Vein endothelial cell (primary cell): ENCODE data around the gene NOP9. TPM values are rescaled to one million over a fixed set of nuclear protein-coding genes. Genes with fewer than 3 reads are reported as not detected.

Experiments
- small RNA-seq: library from RNA; depleted of rRNA; stranded (forward); fragments of <200 nt; gene quantifications from one replicate; pipeline ENCODE3, GENCODE V24; 2012
- total RNA-seq: library from RNA; depleted of rRNA; stranded (reverse); fragments of >200 nt; gene quantifications from 2 replicates; pipeline ENCODE4 v1.2.3, GENCODE V29; 2012

The NOP9 gene, protein sequence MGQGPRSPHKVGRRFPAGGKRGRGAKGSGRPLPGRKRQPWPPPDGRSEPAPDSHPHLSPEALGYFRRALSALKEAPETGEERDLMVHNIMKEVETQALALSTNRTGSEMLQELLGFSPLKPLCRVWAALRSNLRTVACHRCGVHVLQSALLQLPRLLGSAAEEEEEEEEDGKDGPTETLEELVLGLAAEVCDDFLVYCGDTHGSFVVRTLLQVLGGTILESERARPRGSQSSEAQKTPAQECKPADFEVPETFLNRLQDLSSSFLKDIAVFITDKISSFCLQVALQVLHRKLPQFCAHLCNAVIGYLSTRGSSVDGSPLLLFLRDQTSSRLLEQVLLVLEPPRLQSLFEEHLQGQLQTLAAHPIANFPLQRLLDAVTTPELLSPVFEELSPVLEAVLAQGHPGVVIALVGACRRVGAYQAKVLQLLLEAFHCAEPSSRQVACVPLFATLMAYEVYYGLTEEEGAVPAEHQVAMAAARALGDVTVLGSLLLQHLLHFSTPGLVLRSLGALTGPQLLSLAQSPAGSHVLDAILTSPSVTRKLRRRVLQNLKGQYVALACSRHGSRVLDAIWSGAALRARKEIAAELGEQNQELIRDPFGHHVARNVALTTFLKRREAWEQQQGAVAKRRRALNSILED
- 32.3 and 34.9 TPM in 2 replicates for total RNA-seq

DNA sequence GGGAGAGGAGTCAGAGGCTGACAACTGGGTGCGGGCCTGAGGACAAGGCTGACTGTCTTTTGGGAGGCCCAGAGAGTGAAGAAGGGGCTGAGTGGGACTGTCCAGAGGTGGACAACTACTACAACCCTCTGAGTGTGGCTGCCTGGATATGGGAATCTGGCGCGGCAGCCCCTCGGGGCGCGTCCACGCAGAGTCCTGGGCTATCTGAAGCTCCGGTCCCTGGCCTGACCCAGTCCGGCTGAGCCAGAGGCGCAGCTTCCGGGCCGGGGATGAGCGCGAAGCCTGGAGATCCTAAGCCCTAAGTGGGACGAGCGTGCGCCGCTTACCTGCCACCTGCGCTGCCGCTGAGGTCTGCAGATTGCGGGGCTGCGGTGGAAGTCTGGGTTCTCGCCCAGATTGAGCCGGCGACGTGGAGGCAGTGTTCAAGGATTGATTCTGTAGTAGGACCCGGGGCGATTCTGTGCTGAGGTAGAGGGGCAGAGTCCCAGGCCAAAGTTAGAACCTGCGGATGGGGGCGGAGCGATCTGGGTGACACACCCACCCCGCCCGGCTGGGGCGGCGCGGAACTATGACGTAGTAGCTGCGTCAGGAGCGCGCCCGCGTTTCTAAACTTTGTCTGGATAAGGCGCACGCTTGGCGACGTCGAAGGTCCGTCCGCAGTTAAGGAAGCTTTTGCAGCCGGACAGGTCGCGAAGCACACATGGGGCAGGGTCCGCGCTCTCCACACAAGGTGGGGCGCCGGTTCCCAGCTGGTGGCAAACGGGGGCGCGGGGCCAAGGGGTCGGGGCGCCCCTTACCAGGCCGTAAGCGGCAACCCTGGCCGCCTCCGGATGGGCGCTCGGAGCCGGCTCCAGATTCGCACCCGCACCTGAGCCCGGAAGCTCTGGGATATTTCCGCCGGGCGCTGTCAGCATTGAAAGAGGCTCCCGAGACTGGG, at the start of gene NOP9, which contains the start of gene DHRS1:
NOP9 (plus strand) TSS at position 596 of the 937 bp plus-strand sequence; CDS start at position 701, 105 bp downstream.
DHRS1 (minus strand) TSS at position 526 of the 937 bp plus-strand sequence. CDS start 674 bp downstream, outside the sequence.

DNA sequence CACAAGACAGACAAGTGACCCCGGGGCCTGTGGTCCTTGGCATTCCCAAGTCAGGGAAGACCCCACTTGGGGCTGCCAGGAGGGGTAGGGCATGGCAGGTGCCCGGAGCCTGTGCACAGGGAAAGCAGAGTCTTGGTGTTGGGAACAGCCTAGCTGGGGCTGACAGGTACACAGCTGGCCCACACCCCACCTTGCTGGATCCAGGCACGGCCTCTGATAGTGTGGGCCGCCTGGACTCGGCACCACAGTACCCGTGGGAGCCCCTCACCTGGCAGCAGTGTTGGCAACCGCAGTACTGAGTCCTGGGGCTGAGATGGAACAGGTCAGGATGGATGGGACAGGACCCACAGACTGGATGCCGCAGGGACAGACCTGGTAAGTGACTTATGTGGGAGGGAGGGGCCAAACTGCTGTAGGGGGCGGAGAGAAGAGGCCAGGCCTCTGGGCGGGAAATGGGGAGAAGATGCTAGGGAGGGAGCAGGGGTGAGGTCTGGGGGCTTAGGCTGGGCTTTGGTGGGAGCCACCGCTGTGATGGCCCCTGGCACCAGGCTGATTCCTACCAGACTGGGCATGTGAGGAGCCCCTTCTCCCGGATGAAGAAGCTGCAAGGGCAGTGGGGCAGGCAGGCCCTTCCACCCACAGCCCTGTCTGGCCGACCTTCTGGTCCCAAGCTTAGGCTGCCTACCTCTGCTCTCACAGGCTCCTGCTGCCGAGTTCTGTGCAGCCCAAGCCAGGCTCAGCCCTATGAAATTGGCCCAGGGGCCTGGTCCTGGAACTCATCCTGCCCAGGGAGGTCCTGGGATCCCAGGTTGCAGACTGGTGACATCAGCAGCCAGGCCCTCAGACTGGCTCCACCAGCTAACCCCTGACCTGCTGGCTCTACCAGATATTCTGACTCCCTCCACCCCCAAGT, 36.6 kb upstream of the NOP9 start, which contains the start of gene TGM1:
TGM1 (minus strand) TSS at position 357 of the 913 bp plus-strand sequence. CDS start 825 bp downstream, outside the sequence.

DNA sequence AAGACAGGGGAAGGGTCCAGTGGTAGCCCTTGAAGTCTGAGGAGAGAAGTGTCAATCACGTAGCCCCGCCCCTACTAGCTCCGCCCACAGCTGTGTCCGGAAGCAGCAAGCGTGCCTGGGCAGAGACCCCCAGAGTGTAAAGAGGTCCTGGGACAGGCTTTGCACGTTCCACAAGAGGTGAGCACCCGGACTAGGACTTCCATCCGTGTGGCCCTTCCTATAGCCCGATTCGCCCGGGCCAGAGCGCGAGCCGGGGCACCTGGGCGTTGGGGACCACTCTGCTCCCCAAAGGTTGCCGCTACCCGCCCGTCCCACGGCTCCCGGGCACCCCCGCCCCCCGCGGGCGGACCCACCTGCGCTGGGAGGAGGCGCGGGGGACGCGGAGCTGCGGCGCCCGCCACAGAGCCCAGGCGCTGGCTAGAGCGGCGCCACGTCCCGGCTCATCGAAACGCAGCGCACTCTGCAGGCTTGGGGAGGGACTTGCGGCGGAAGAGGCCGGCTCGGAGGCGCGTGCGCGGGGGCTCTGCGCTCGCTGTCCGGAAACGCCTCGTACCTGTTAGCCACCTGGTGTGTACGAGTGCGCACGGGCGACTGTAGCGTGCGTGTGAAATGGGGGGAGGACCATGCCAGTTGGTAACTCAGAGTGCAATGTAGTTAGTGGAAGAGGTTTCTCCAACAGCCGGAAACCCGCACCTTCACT, 28.4 kb upstream of the NOP9 start, which contains the start of gene RABGGTA:
RABGGTA (minus strand) TSS at position 464 of the 700 bp plus-strand sequence. CDS start 482 bp downstream, outside the sequence.

DNA sequence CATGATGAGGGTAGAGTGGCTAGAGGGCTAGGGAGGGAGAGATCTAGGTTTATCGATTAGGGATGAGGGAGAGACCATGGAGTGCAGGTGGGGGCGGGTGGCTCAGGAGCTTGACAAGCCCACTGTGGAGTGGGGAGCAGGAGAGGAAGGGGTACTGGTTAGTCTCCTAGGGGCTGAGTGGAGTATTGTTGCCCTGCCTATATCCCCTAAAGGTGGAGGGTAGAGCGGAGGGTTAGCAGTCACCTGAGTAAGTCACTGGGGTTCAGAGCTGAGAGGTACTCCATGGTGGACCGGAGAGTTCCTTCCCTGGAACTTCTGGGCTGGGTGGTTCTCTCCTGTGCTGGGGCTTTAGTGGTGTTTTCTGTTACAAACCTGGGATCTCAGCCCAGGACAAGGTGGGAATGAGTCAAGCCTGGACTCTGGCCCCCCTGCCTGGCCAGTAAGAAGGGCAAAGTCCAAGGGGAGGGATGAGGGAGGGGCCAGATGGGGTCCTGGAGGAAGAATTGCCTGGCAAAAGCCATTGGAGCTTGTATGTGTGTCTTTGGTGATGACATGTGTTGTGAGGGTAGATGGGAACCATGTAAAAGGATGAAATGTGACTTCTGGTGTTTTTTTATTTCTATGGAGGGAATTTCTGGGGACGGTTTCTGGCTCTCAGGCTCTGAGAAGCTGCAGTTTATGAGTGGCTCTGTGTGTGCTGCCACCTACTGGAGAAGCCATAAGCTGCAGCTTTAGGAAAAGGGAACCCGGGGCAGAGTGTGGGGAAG, 8.1 kb downstream of the NOP9 start, which contains the start of gene CIDEB:
CIDEB (minus strand) TSS at position 403 of the 767 bp plus-strand sequence; CDS start at position 284, 119 bp downstream.

DNA sequence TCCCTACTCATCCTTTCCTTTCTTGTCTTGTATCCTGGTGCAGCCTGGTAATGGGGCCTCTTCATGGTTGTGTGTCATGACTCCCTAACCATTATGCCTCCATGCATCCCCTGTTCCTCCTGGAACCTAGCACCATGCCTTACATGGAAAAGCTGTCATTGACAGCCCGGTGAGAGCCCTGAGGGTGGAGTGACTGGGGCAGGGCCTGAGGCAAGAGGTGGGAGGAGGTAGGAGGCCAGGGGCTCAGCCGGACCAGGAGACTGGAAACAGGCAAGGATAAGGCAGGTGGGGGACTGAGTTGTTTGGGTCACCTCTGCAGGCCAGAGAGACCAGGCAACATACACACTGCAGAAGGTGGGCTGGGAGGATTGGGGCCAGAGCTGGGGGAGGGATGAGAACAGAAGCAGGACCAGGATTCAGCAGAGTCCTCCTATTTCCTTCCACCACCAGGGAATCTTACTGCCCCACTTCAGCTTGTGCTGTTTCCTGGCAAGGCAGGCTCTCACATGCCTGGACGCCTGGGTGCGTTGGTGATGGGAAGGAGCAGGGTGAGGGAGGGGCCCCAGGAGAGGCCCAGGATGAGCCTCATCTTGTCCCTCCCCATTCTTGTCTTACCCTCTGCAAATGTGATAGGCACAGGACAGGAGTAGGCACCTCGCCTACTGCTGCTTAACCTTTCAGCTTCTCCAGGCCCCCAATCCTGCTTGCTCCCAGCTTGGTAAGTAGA, 10.1 kb downstream of the NOP9 start, which contains the start of gene LTB4R2:
LTB4R2 (plus strand) TSS at position 603 of the 727 bp plus-strand sequence. CDS start 525 bp downstream, outside the sequence.

DNA sequence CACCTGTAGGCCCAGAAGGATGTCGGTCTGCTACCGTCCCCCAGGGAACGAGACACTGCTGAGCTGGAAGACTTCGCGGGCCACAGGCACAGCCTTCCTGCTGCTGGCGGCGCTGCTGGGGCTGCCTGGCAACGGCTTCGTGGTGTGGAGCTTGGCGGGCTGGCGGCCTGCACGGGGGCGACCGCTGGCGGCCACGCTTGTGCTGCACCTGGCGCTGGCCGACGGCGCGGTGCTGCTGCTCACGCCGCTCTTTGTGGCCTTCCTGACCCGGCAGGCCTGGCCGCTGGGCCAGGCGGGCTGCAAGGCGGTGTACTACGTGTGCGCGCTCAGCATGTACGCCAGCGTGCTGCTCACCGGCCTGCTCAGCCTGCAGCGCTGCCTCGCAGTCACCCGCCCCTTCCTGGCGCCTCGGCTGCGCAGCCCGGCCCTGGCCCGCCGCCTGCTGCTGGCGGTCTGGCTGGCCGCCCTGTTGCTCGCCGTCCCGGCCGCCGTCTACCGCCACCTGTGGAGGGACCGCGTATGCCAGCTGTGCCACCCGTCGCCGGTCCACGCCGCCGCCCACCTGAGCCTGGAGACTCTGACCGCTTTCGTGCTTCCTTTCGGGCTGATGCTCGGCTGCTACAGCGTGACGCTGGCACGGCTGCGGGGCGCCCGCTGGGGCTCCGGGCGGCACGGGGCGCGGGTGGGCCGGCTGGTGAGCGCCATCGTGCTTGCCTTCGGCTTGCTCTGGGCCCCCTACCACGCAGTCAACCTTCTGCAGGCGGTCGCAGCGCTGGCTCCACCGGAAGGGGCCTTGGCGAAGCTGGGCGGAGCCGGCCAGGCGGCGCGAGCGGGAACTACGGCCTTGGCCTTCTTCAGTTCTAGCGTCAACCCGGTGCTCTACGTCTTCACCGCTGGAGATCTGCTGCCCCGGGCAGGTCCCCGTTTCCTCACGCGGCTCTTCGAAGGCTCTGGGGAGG, 11.3 kb downstream of the NOP9 start, which contains the start of gene LTB4R:
LTB4R (plus strand) TSS at position 857 of the 959 bp plus-strand sequence. CDS start 4,150 bp downstream, outside the sequence.

DNA sequence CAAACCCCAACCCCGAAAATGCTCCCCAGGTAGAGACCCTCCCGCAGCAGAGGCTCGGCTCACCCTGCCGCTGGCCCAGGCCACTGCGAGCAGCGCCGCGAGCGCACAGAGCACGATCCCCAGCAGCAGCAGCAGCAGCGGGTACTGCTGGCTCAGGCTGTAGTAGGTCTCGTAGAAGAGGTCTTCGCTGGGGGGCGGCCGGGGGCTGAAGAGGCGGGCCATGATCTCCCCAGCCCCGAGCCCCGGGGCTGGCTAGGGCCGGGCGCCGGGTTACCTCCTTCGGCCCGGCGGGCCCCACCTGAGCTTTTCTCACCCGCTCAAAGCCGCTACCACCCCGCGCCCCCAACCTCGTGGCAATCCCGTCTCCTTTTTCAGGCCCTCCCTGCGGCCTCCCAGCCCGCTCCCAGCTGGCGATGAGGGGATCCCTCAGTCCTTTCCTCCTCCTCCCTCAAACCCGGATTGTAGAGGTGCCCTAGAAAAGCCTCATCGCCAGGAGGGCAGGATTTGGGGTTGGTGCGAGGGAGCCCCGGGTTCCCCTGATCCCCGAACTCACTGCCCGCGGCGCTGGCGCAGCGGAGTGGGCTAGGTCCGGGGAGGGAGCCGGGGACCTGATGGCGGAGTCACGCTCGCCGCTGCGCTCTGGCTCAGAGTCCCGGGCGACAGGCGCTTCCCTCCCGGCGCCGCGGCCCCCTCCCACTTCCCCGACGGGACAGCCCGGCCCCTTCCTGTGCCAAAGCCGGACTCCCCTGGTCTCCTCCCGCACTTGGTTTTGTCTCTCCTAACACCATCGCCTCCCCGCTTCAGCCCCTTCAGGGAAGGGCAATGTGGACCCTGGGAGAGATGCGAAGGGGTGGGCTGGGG, 35.0 kb downstream of the NOP9 start, which contains the start of gene ADCY4:
ADCY4 (minus strand) TSS at position 641 of the 861 bp plus-strand sequence; CDS start at position 222, 419 bp downstream.

DNA sequence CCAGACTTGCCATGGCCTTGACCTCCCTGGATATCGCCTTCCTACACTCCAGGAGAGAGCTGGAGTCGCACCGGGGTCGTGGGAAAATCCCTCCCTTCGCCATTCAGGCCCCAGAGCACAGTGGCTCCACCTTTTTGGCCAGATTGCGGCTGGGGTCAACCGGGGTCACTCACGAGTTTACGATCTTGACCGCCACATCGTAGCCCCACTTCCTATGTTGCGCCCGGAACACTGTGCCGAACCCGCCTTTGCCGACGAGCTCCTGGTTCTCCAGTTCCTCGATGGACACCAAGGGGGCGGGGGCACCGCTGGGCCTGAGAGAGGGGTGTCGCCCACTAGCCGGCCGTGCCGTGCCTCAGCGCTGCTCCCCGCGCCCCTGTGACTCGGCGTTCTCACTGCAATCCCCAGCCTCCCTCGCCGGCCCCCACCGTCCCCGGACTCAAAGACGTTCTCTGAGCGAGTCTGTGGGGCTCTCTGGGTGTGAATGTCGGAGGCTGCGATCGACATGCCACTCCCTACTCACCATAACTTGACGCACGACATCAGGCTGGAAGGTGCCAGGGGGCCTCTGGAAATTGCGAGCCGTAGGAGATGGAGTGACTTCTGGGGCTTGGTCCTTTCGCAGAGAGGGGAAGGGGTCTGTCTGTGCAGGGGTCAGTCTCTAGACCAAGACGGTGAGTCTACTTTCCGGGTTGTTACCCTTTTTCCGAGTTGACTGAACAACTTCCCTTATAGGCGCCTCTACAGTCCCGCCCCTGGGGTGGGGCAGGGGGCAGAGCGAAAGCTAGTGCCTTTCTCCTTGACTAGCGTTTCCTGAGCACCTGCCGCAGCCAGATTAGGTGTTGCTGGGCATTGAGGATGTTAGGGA, 39.9 kb downstream of the NOP9 start, which contains the start of gene RIPK3:
RIPK3 (minus strand) TSS at position 708 of the 868 bp plus-strand sequence; CDS start at position 543, 165 bp downstream.

Small RNA genes within 50 kb of the gene (small RNA-seq; reads per million reads assigned to genes)
- gene RF00026 = not detected

Other genes starting within 250 kb of the NOP9 start
- gene CARMIL3, start 247.8 kb upstream of the NOP9 start, total RNA-seq = under 0.01 TPM in 1 of 2 replicates, not detected in the other
- not detected in 2 replicates for gene CPNE6, start 228.3 kb upstream of the NOP9 start, total RNA-seq
- gene PCK2, start 205.5 kb upstream of the NOP9 start, total RNA-seq = 3.0 and 8.5 TPM in 2 replicates
- 47.0 and 51.9 TPM in 2 replicates for gene DCAF11, start 185.1 kb upstream of the NOP9 start, total RNA-seq
- gene NRL, start 184.9 kb upstream of the NOP9 start, total RNA-seq = 0.98 and 1.1 TPM in 2 replicates
- gene FITM1, start 169.2 kb upstream of the NOP9 start, total RNA-seq = 0.65 TPM in 1 of 2 replicates, not detected in the other
- gene PSME1, start 163.7 kb upstream of the NOP9 start, total RNA-seq = 68.6 and 101 TPM in 2 replicates
- 8.5 and 16.3 TPM in 2 replicates for gene EMC9, start 158.3 kb upstream of the NOP9 start, total RNA-seq
- 54.7 and 62.1 TPM in 2 replicates for gene PSME2, start 153.2 kb upstream of the NOP9 start, total RNA-seq
- 48.3 and 60.3 TPM in 2 replicates for gene RNF31, start 152.4 kb upstream of the NOP9 start, total RNA-seq
- 31.0 and 35.6 TPM in 2 replicates for gene IRF9, start 138.6 kb upstream of the NOP9 start, total RNA-seq
- gene REC8, start 127.8 kb upstream of the NOP9 start, total RNA-seq = 1.3 and 4.1 TPM in 2 replicates
- gene IPO4, start 111.0 kb upstream of the NOP9 start, total RNA-seq = 51.3 and 58.8 TPM in 2 replicates
- gene TM9SF1, start 104.4 kb upstream of the NOP9 start, total RNA-seq = 53.6 and 62.3 TPM in 2 replicates
- 0.10 TPM in 1 of 2 replicates, not detected in the other for gene TSSK4, start 94.2 kb upstream of the NOP9 start, total RNA-seq
- 25.6 and 33.3 TPM in 2 replicates for gene CHMP4A, start 86.4 kb upstream of the NOP9 start, total RNA-seq
- 9.1 TPM in 2 replicates for gene MDP1, start 83.8 kb upstream of the NOP9 start, total RNA-seq
- gene NEDD8, start 67.5 kb upstream of the NOP9 start, total RNA-seq = 128 and 131 TPM in 2 replicates
- gene GMPR2, start 66.9 kb upstream of the NOP9 start, total RNA-seq = 67.4 and 69.9 TPM in 2 replicates
- gene TINF2, start 57.2 kb upstream of the NOP9 start, total RNA-seq = 55.5 and 59.4 TPM in 2 replicates
- gene TGM1, start 36.7 kb upstream of the NOP9 start, total RNA-seq = 0.98 and 1.8 TPM in 2 replicates
- 35.1 and 45.1 TPM in 2 replicates for gene RABGGTA, start 28.3 kb upstream of the NOP9 start, total RNA-seq
- gene DHRS1, start 70 bp upstream of the NOP9 start, total RNA-seq = 12.4 and 21.6 TPM in 2 replicates
- gene CIDEB, start 8.1 kb downstream of the NOP9 start, total RNA-seq = 1.6 and 3.0 TPM in 2 replicates
- gene LTB4R2, start 10.3 kb downstream of the NOP9 start, total RNA-seq = 6.5 and 10.6 TPM in 2 replicates
- 2.9 and 3.2 TPM in 2 replicates for gene LTB4R, start 11.7 kb downstream of the NOP9 start, total RNA-seq
- gene ADCY4, start 35.2 kb downstream of the NOP9 start, total RNA-seq = 55.1 and 90.2 TPM in 2 replicates
- gene RIPK3, start 40.1 kb downstream of the NOP9 start, total RNA-seq = 4.2 and 4.9 TPM in 2 replicates
- 11.4 and 20.0 TPM in 2 replicates for gene NFATC4, start 68.3 kb downstream of the NOP9 start, total RNA-seq
- gene NYNRIN, start 99.2 kb downstream of the NOP9 start, total RNA-seq = 14.6 and 28.7 TPM in 2 replicates
- 1.2 and 1.3 TPM in 2 replicates for gene CBLN3, start 129.8 kb downstream of the NOP9 start, total RNA-seq
- gene KHNYN, start 130.1 kb downstream of the NOP9 start, total RNA-seq = 46.6 and 61.7 TPM in 2 replicates
- 15.0 and 15.8 TPM in 2 replicates for gene SDR39U1, start 142.9 kb downstream of the NOP9 start, total RNA-seq
- not detected in 2 replicates for gene CMA1, start 208.4 kb downstream of the NOP9 start, total RNA-seq